Common myeloid progenitor, CD34-positive (primary cell): ENCODE results near the gene ZMYND8.
A peak's percentile ranks its signal among the peaks of the same experiment; 100 is the strongest.

Source experiments
- CTCF ChIA-PET: fragments of 350-600 bp; sonication (Branson Sonifier 250); formaldehyde crosslinking; loops from one replicate; lab custom pipeline; 2021; ENCODE audit warnings: antibody characterized with exemption; lab: Charles Lee
- POLR2A ChIA-PET: fragments of 350-600 bp; sonication (Branson Sonifier 250); formaldehyde crosslinking; loops from one replicate; lab custom pipeline; 2021; ENCODE audit warnings: antibody characterized with exemption; lab: Charles Lee
- DNase-seq, 3 donors: peaks; one replicate each; pipeline versions ENCODE4 v3.0.0 to v3.0.0-alpha.2; 2013
- H3K27ac ChIP-seq, 2 experiments: 1 replicate in 1 of 2; 2 replicates in 1 of 2; pipeline ENCODE4 v1.7.0; 2013; ENCODE audit warnings: inconsistent platforms in 2 of 2, low read length in 2 of 2, mild to moderate bottlenecking in 2 of 2, low read depth in 1 of 2, moderate library complexity in 1 of 2; ENCODE audit not compliant: severe bottlenecking in 2 of 2, insufficient read depth in 1 of 2, poor library complexity in 1 of 2
- H3K27me3 ChIP-seq, 5 experiments: replicated peaks in 2 of 5; 1 replicate in 3 of 5; 2 replicates in 2 of 5; pipeline versions ENCODE4 v1.6.1 to v1.7.0; 2013; ENCODE audit warnings: low read length in 4 of 5, mild to moderate bottlenecking in 2 of 5, moderate library complexity in 2 of 5, inconsistent platforms in 1 of 5; ENCODE audit not compliant: insufficient read depth in 5 of 5, control insufficient read depth in 4 of 5
- H3K36me3 ChIP-seq, 4 experiments: 1 replicate in 2 of 4; 2 replicates in 2 of 4; pipeline versions ENCODE4 v1.6.1 to v1.7.0; 2013; ENCODE audit warnings: low read length in 3 of 4, control low read depth in 1 of 4, mild to moderate bottlenecking in 1 of 4; ENCODE audit not compliant: control insufficient read depth in 4 of 4, insufficient read depth in 4 of 4
- H3K4me1 ChIP-seq, 4 experiments: 1 replicate in 3 of 4; 2 replicates in 1 of 4; pipeline versions ENCODE4 v1.6.1 to v1.7.1; 2013; ENCODE audit warnings: low read length in 3 of 4, mild to moderate bottlenecking in 3 of 4, control low read depth in 1 of 4, inconsistent platforms in 1 of 4, moderate library complexity in 1 of 4; ENCODE audit not compliant: control insufficient read depth in 4 of 4, insufficient read depth in 4 of 4; ENCODE audit errors: control extremely low read depth in 1 of 4
- H3K4me3 ChIP-seq, 7 experiments: 1 replicate in 4 of 7; 2 replicates in 3 of 7; pipeline versions ENCODE4 v1.5.1 to v1.7.0; 2013; ENCODE audit warnings: mild to moderate bottlenecking in 7 of 7, low read length in 6 of 7, moderate library complexity in 6 of 7, inconsistent platforms in 2 of 7, low read depth in 2 of 7, control low read depth in 1 of 7; ENCODE audit not compliant: insufficient read depth in 4 of 7, control insufficient read depth in 1 of 7; ENCODE audit errors: extremely low read depth in 1 of 7
- H3K9me3 ChIP-seq, 5 experiments: 1 replicate in 4 of 5; 2 replicates in 1 of 5; pipeline versions ENCODE4 v1.6.1 to v1.7.1; 2013; ENCODE audit warnings: low read length in 4 of 5, mild to moderate bottlenecking in 2 of 5, inconsistent platforms in 1 of 5, low read depth in 1 of 5, moderate library complexity in 1 of 5; ENCODE audit not compliant: control insufficient read depth in 4 of 5, insufficient read depth in 2 of 5; ENCODE audit errors: control extremely low read depth in 1 of 5
- WGBS: methylation state at CpG from one replicate; pipeline ENCODE4 v1.1.5; 2013; ENCODE audit not compliant: insufficient coverage; 5-methylcytosine and 5-hydroxymethylcytosine counted together

Gene ZMYND8

DNA sequence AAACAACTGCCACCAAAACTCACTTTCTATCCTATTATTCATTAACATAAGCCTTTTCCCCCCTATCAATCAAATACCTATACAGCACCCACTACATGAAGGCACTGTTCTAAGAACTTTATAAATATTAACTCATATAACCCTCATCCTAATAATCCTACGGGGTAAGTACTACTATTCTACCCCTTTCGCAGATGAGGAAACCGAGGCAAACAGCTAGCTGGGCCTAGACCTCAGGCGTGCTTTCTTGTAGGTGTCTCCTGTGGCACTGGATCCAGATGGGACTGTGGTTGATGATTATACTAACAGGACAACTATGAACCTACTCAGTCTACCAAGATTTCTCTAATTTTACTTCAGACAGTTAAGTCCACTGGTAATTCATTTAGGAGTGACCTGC is 131.6 kb downstream of the ZMYND8 start:
- no CpG with 5 or more reads among the region's 4 CpGs for WGBS
- Histone ChIP-seq H3K27ac (no peak overlapping the region), H3K9me3 (no peaks in the 10 kb centered on the region), H3K36me3 (peaks cover 34 to 89% (median 65%) of the 10 kb centered on the region in 4 experiments), H3K27me3 (no peaks in the 10 kb centered on the region), H3K4me1 (no peaks in the 10 kb centered on the region), H3K4me3 (no peak overlapping the region)
- CTCF ChIA-PET, result no interaction called here
- DNase-seq, result no peak
- POLR2A ChIA-PET, result no interaction called here

DNA sequence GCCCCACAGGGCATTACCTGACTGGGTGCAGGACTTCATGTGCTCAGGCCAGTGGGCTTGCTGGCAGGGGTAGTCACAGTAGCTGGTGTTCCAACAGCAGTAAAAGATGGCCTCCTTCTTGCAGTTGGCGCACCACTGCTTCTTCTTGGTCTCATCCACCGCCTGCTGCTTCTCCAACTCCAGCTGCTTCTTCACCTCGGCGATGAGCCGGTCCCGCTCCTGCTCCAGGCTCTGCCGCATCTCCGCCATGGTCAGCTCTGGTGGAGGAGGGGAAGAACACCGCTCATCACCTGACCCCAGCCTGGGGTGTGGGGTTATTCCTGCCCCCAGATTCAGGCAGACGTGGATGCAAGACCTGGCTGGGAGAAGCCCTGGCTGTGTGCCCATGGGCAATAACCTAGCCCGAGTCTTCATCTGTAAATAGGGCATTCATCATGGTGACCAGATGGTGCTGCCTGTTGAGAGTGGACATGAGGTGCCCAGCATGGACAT is 132.2 kb downstream of the ZMYND8 start:
- no peak for DNase-seq
- CTCF ChIA-PET, result no interaction called here

DNA sequence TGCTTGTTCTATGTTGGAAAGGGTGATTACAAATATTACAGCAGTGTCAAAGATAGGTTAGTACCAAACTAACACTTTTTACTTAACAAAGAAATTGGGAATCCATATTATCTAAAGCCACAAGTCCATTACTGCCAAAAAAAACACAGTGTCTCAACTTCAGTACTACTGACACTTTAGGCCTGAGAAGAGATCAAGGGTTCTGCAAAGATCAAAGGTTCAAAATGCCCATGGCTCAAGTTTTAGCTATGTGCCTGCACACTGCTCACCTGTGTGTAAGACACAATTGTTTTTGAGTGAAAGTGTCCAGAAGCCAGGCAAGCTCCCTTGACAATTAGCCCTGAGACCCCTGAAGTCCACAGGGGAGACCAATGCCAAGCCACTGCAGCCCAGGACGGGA is 132.6 kb downstream of the ZMYND8 start:
- no peaks in the 10 kb centered on the region for H3K4me1 ChIP-seq
- ChIA-PET CTCF (no interaction called here), POLR2A (no interaction called here)
- H3K4me3 ChIP-seq, result no peak overlapping the region
- 92% methylated on average over 1 of the region's 1 CpG for WGBS
- no peaks in the 10 kb centered on the region for H3K9me3 ChIP-seq
- peaks cover 38 to 85% (median 61%) of the 10 kb centered on the region in 4 experiments for H3K36me3 ChIP-seq
- no peaks in the 10 kb centered on the region for H3K27me3 ChIP-seq
- DNase-seq, result no peak
- H3K27ac ChIP-seq, result no peak overlapping the region

More for the DNA sequence above, 132.2 kb downstream of the ZMYND8 start:
- Histone ChIP-seq H3K9me3 (no peaks in the 10 kb centered on the region), H3K27me3 (no peaks in the 10 kb centered on the region), H3K27ac (no peak overlapping the region), H3K4me3 (no peak overlapping the region), H3K36me3 (peaks cover 38 to 89% (median 65%) of the 10 kb centered on the region in 4 experiments), H3K4me1 (no peaks in the 10 kb centered on the region)
- POLR2A ChIA-PET, result no interaction called here
- WGBS, result 97% methylated on average over 9 of the region's 11 CpGs

DNA sequence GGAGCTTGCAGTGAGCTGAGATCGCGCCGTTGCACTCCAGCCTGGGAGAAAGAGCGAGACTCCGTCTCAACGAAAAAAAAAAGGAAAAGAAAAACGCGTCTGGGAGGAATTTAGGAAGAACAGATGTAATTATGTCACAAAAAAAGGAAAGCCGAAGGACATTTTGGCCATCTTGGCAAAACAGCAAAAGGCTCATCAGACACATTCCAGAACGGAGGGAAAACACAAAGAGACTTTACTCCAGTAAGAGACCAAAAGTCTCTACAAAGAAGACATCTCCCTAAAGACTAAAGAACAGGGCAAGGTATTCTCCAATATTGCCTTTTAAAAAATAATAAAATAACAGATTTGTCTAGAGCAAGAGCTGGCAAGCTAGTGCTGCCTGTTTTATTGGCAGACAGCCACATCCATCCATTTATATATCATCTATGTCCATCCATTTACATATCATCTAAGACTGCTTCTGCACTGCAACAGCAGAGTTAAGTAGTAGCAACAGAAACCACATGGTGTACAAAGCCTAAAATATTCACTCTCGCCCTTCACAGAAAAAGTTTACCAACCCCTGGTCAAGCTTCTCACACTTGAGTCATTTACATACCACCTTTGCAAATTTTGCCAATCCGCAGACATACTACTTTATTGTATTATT is 133.9 kb downstream of the ZMYND8 start:
- Histone ChIP-seq H3K9me3 (no peaks in the 10 kb centered on the region), H3K4me3 (no peak overlapping the region), H3K4me1 (no peaks in the 10 kb centered on the region), H3K36me3 (peaks cover 37 to 83% (median 60%) of the 10 kb centered on the region in 4 experiments), H3K27me3 (no peaks in the 10 kb centered on the region), H3K27ac (no peak overlapping the region)
- no peak for DNase-seq
- ChIA-PET CTCF (interaction anchor here (0.6 kb wide), 1 partner anchor 13 kb away, joined by 3 read pairs; no protein-coding TSS in a partner anchor), POLR2A (no interaction called here)
- WGBS, result 97% methylated on average over 10 of the region's 12 CpGs

DNA sequence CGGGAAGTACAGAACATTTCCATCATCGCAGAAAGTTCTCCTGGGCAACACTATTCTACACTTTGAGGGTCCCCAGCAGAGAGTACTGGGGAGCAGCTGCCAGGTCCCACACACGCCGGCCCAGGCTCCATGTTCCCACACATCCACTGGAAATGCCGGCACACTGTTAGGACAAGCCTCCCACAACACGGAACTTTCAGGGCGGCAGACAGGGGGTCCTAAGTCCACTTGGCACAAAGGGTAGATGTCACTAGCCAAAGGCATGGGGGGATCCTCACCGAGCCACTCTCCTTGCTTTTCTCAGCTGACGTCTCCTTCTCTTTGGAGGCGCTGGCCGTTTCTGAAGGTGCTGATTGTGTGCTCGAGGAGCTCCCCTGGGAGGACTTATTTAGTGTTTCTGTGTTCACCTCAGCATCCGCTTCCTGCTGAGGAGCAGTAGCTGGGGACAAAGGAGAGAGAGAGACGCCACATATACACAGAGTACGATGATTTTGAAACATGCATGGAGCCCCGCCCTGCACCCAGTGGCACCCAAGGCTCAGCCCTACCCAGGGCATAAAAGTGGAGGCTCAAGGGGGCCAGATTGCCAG is 135.4 kb downstream of the ZMYND8 start:
- Histone ChIP-seq H3K9me3 (no peaks in the 10 kb centered on the region), H3K27ac (no peak overlapping the region), H3K27me3 (no peaks in the 10 kb centered on the region), H3K36me3 (peaks cover 27 to 78% (median 56%) of the 10 kb centered on the region in 4 experiments), H3K4me3 (no peak overlapping the region), H3K4me1 (no peaks in the 10 kb centered on the region)
- no peak for DNase-seq
- 96% methylated on average over 14 of the region's 16 CpGs for WGBS
- POLR2A ChIA-PET, result no interaction called here
- CTCF ChIA-PET, result interaction anchor here (0.6 to 1.9 kb wide), 9 partner anchors 9 to 414 kb away, joined by 3 to 6 read pairs (median 4); no protein-coding TSS in a partner anchor

DNA sequence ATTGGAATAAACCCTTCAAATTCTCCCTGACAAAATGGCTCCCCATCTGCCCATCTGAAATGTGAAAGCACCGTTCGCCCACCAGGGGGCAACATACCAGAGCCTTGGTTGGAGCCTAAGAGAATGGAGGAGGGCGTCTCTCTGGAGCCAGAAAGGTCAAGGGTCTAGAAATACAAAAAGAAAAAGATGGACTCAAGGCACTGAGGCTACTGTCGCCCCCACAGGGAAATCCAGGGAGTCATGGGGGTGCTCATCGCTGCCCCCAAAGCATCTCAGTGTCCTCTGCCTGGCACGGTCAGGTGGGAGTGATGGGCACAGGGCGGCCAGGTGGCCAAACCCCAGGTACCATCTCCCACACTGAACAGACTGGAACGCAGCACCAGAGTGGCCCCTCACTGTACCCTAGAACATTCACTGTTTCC is 136.3 kb downstream of the ZMYND8 start:
- H3K4me3 ChIP-seq, result no peak overlapping the region
- peaks cover 25 to 85% (median 61%) of the 10 kb centered on the region in 4 experiments for H3K36me3 ChIP-seq
- no peaks in the 10 kb centered on the region for H3K4me1 ChIP-seq
- POLR2A ChIA-PET, result no interaction called here
- H3K27ac ChIP-seq, result no peak overlapping the region
- H3K27me3 ChIP-seq, result no peaks in the 10 kb centered on the region
- CTCF ChIA-PET, result interaction anchor here (1.9 kb wide), 1 partner anchor 8 kb away, joined by 6 read pairs; no protein-coding TSS in a partner anchor
- WGBS, result 97% methylated on average over 7 of the region's 8 CpGs
- H3K9me3 ChIP-seq, result no peaks in the 10 kb centered on the region
- peak; percentile 38 to 63 (median 51) for DNase-seq
